ENCODE results near the gene PRMT6.

The PRMT6 gene

GRCh38 chr1:107056426-107057196, at the start of gene PRMT6:
Gene PRMT6 (plus strand): TSS chr1:107056674. CDS start chr1:107056716, 42 bp downstream.
- TF ChIP-seq CTCF (IDR thresholded peaks at IDR 0.05) = peak; percentile 14; the same call in 1 of the 2 replicates

GRCh38 chr1:107009281-107009680, 47.2 kb upstream of the PRMT6 start:
- no peak for TF ChIP-seq CTCF (IDR thresholded peaks at IDR 0.05)

- TF ChIP-seq CTCF (IDR thresholded peaks at IDR 0.05) = no peak
Measured at GRCh38 chr1:107010582-107010981, 45.9 kb upstream of the PRMT6 start.

- TF ChIP-seq CTCF (IDR thresholded peaks at IDR 0.05) = no peak
Measured at GRCh38 chr1:107016376-107016978, 40.0 kb upstream of the PRMT6 start.

GRCh38 chr1:107018445-107018844, 38.0 kb upstream of the PRMT6 start:
- TF ChIP-seq CTCF (IDR thresholded peaks at IDR 0.05) = no peak

- no peak for TF ChIP-seq CTCF (IDR thresholded peaks at IDR 0.05)
Measured at GRCh38 chr1:107019166-107019565, 37.3 kb upstream of the PRMT6 start.

- TF ChIP-seq CTCF (IDR thresholded peaks at IDR 0.05) = no peak
Measured at GRCh38 chr1:107047602-107048001, 8.9 kb upstream of the PRMT6 start.
